Type B pancreatic cell (in vitro differentiated cells): ENCODE results near the gene WNT10A. TPM values are rescaled to one million over a fixed set of nuclear protein-coding genes. Genes with fewer than 3 reads are reported as not detected.
A peak's percentile ranks its signal among the peaks of the same experiment; 100 is the strongest.

Source experiments
- DNase-seq: peaks from one replicate; pipeline ENCODE4 v3.0.0; 2021; ENCODE audit warnings: mixed read lengths; ENCODE audit not compliant: unreplicated experiment; ENCODE audit errors: extremely low spot score
- H3K27ac Mint-ChIP-seq: 2 replicates; pipeline ENCODE4 v1.8.0; 2021; ENCODE audit warnings: mild to moderate bottlenecking, mixed read lengths
- H3K27me3 Mint-ChIP-seq: 2 replicates; pipeline ENCODE4 v1.8.0; 2021; ENCODE audit warnings: mixed read lengths
- H3K36me3 Mint-ChIP-seq: 2 replicates; pipeline ENCODE4 v1.8.0; 2021; ENCODE audit warnings: mixed read lengths
- H3K4me1 Mint-ChIP-seq: one replicate; pipeline ENCODE4 v1.8.0; 2021; ENCODE audit warnings: mixed read lengths; ENCODE audit not compliant: unreplicated experiment
- H3K4me3 Mint-ChIP-seq: 2 replicates; pipeline ENCODE4 v1.8.0; 2021; ENCODE audit warnings: mild to moderate bottlenecking, mixed read lengths
- H3K9me3 Mint-ChIP-seq: 2 replicates; pipeline ENCODE4 v1.8.0; 2021; ENCODE audit warnings: mixed read lengths
- total RNA-seq: library from RNA; stranded (reverse); gene quantifications from 2 replicates; pipeline ENCODE4 v1.2.1, GENCODE V29; 2021; ENCODE audit warnings: low replicate concordance
- TF ChIP-seq, protein P1 (sequence below): fragments of 200-600 bp; sonication (generic); conservative IDR thresholded peaks from 2 replicates; pipeline ENCODE4 v1.5.0; 2021; ENCODE audit warnings: antibody characterized with exemption, mild to moderate bottlenecking

The WNT10A gene
- total RNA-seq, 1 donor from 2014 or later = 5.5 TPM

DNA sequence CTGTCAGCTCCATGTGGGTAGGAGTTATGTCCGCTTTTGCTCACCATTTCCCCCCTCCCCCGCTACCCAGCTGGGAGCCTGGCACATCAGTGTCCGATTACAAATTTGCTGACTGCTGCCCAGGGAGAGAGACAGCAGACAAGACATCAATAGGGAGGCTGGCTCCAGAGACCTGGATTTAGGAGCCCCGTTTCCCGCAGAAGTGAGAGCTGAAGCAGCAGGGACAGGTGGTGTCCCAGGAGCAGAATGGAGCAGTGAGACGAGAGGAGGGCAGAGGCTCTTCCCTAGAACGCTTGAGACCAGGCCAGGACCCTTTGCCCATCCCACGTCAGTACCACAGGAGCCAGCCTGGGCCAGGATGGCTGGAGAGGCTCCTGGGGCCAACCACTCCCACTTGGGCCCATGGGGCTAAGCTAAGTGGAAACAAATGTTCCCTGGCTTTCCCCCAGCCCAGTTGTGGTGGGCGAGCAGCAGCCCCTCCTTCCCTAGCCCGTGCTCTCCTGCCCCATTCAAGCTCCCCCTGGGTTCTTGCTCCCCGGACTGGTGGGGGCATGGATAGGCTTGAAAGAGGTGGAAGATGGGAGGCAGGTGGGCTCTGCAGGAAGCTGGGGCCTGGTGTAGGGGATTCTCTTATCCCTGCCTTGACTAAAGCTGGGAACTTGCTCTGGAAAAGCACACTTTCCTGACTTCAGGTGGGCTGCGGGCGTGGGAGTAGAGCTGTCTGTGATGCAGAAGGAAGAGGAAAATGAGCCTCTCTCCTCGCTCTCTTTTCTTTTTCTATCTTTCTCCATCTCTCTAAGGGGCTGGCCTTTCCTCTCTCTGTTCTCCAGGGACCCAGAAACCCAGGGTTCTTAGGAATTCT, 25.1 kb upstream of the WNT10A start:
- DNase-seq = no peak
- peak overlapping the region; percentile 72 for H3K4me3 Mint-ChIP-seq
- TF ChIP-seq, protein P1, sequence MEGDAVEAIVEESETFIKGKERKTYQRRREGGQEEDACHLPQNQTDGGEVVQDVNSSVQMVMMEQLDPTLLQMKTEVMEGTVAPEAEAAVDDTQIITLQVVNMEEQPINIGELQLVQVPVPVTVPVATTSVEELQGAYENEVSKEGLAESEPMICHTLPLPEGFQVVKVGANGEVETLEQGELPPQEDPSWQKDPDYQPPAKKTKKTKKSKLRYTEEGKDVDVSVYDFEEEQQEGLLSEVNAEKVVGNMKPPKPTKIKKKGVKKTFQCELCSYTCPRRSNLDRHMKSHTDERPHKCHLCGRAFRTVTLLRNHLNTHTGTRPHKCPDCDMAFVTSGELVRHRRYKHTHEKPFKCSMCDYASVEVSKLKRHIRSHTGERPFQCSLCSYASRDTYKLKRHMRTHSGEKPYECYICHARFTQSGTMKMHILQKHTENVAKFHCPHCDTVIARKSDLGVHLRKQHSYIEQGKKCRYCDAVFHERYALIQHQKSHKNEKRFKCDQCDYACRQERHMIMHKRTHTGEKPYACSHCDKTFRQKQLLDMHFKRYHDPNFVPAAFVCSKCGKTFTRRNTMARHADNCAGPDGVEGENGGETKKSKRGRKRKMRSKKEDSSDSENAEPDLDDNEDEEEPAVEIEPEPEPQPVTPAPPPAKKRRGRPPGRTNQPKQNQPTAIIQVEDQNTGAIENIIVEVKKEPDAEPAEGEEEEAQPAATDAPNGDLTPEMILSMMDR = no peak
- H3K36me3 Mint-ChIP-seq = no peaks in the 10 kb centered on the region
- no peaks in the 10 kb centered on the region for H3K9me3 Mint-ChIP-seq
- peaks cover 73% of the 10 kb centered on the region for H3K27me3 Mint-ChIP-seq
- peaks cover 40% of the 10 kb centered on the region for H3K4me1 Mint-ChIP-seq
- H3K27ac Mint-ChIP-seq = peak overlapping the region; percentile 84

- Mint-ChIP-seq H3K27ac (peak overlapping the region; percentile 84), H3K9me3 (no peaks in the 10 kb centered on the region), H3K4me1 (peaks cover 44% of the 10 kb centered on the region), H3K36me3 (no peaks in the 10 kb centered on the region), H3K4me3 (peak overlapping the region; percentile 72), H3K27me3 (peaks cover 77% of the 10 kb centered on the region)
- DNase-seq = no peak
- TF ChIP-seq, protein P1 = no peak
These were observed 24.3 kb upstream of the WNT10A start for GRCh38 chr2:218856167-218856895.

GRCh38 chr2:218856896-218857243, 23.8 kb upstream of the WNT10A start:
- TF ChIP-seq, protein P1 = no peak
- no peaks in the 10 kb centered on the region for H3K9me3 Mint-ChIP-seq
- H3K4me1 Mint-ChIP-seq = peaks cover 44% of the 10 kb centered on the region
- H3K27ac Mint-ChIP-seq = peak overlapping the region; percentile 84
- no peaks in the 10 kb centered on the region for H3K36me3 Mint-ChIP-seq
- H3K27me3 Mint-ChIP-seq = peaks cover 83% of the 10 kb centered on the region
- DNase-seq = no peak
- peak overlapping the region; percentile 72 for H3K4me3 Mint-ChIP-seq

GRCh38 chr2:218857371-218858137, 23.1 kb upstream of the WNT10A start:
- H3K4me3 Mint-ChIP-seq = peak overlapping the region; percentile 85

DNA sequence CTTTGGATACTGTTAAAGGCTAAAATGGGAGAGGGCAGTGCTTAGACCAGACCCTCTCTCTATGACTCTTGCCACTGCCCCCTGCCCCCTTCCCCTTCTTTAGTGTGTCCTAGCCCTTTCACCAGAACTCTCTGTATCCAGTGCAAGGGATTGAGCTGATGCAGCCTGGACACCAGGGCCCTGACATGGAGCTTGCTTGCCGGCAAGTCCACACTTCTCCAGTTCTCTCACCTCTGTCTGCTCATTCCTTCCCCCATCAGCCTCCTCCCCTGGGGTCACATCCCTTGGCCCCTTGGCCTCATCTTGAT, 22.6 kb upstream of the WNT10A start:
- peaks cover 40% of the 10 kb centered on the region for H3K4me1 Mint-ChIP-seq
- H3K4me3 Mint-ChIP-seq = peak overlapping the region; percentile 85
- TF ChIP-seq, protein P1 = no peak
- DNase-seq = no peak
- H3K27ac Mint-ChIP-seq = peak overlapping the region; percentile 83
- no peaks in the 10 kb centered on the region for H3K36me3 Mint-ChIP-seq
- peaks cover 83% of the 10 kb centered on the region for H3K27me3 Mint-ChIP-seq
- H3K9me3 Mint-ChIP-seq = no peaks in the 10 kb centered on the region

More at GRCh38 chr2:218857371-218858137, 23.1 kb upstream of the WNT10A start:
- DNase-seq = no peak
- H3K9me3 Mint-ChIP-seq = no peaks in the 10 kb centered on the region
- peak overlapping the region; percentile 83 for H3K27ac Mint-ChIP-seq
- TF ChIP-seq, protein P1 = no peak
- peaks cover 44% of the 10 kb centered on the region for H3K4me1 Mint-ChIP-seq
- no peaks in the 10 kb centered on the region for H3K36me3 Mint-ChIP-seq
- H3K27me3 Mint-ChIP-seq = peaks cover 84% of the 10 kb centered on the region
